KMS-11 (cell line): ENCODE results near the gene TMEM184A.

ENCODE experiments used
- H2AFZ ChIP-seq: fragments of 200-600 bp; sonication (generic); 2 replicates; pipeline ENCODE4 v1.6.1; 2016; ENCODE audit warnings: antibody characterized with exemption, mixed run types, low read depth
- H3K27ac ChIP-seq: fragments of 200-600 bp; sonication (generic); 2 replicates; pipeline ENCODE4 v1.6.1; 2016; ENCODE audit warnings: mild to moderate bottlenecking, mixed run types
- H3K27me3 ChIP-seq: fragments of 200-600 bp; sonication (generic); 2 replicates; pipeline ENCODE4 v1.6.1; 2017; ENCODE audit warnings: mild to moderate bottlenecking, low read depth, mixed run types, moderate library complexity; ENCODE audit not compliant: insufficient read depth
- H3K36me3 ChIP-seq: fragments of 200-600 bp; sonication (generic); 2 replicates; pipeline ENCODE4 v1.6.1; 2017; ENCODE audit warnings: mild to moderate bottlenecking, mixed run types; ENCODE audit not compliant: insufficient read depth
- H3K4me1 ChIP-seq: fragments of 200-600 bp; sonication (generic); 2 replicates; pipeline ENCODE4 v1.6.1; 2016; ENCODE audit warnings: mild to moderate bottlenecking, low read depth, mixed run types; ENCODE audit not compliant: poor library complexity, severe bottlenecking
- H3K4me2 ChIP-seq: fragments of 200-600 bp; sonication (generic); 2 replicates; pipeline ENCODE4 v1.7.0; 2016; ENCODE audit warnings: mild to moderate bottlenecking, mixed run types
- H3K4me3 ChIP-seq: fragments of 200-600 bp; sonication (generic); IDR thresholded peaks from 2 replicates; pipeline ENCODE4 v1.6.1; 2017; ENCODE audit warnings: low read depth, low read length, mixed read lengths; ENCODE audit not compliant: insufficient read depth
- H3K79me2 ChIP-seq: fragments of 200-600 bp; sonication (generic); 2 replicates; pipeline ENCODE4 v1.6.1; 2016; ENCODE audit warnings: low read depth, mixed run types; ENCODE audit not compliant: insufficient read depth
- H3K9ac ChIP-seq: fragments of 200-600 bp; sonication (generic); 2 replicates; pipeline ENCODE4 v1.6.1; 2016; ENCODE audit warnings: mild to moderate bottlenecking, mixed run types
- H4K20me1 ChIP-seq: fragments of 200-600 bp; sonication (generic); 2 replicates; pipeline ENCODE4 v1.6.1; 2016; ENCODE audit warnings: mild to moderate bottlenecking, mixed run types; ENCODE audit not compliant: insufficient read depth
- TF ChIP-seq, protein P1 (sequence below): fragments of 200-600 bp; sonication (generic); conservative IDR thresholded peaks from 2 replicates; pipeline ENCODE4 v1.6.1; 2017; ENCODE audit warnings: low read depth, mild to moderate bottlenecking, antibody characterized with exemption, low read length, moderate library complexity, mixed read lengths

The TMEM184A gene

GRCh38 chr7:1544178-1544895 is 11.7 kb downstream of the TMEM184A start:
- no peak overlapping the region for H3K27ac ChIP-seq
- H3K9ac ChIP-seq, result no peak overlapping the region
- TF ChIP-seq, protein P1, sequence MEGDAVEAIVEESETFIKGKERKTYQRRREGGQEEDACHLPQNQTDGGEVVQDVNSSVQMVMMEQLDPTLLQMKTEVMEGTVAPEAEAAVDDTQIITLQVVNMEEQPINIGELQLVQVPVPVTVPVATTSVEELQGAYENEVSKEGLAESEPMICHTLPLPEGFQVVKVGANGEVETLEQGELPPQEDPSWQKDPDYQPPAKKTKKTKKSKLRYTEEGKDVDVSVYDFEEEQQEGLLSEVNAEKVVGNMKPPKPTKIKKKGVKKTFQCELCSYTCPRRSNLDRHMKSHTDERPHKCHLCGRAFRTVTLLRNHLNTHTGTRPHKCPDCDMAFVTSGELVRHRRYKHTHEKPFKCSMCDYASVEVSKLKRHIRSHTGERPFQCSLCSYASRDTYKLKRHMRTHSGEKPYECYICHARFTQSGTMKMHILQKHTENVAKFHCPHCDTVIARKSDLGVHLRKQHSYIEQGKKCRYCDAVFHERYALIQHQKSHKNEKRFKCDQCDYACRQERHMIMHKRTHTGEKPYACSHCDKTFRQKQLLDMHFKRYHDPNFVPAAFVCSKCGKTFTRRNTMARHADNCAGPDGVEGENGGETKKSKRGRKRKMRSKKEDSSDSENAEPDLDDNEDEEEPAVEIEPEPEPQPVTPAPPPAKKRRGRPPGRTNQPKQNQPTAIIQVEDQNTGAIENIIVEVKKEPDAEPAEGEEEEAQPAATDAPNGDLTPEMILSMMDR, result no peak
- H3K4me1 ChIP-seq, result no peaks in the 10 kb centered on the region
- no peaks in the 10 kb centered on the region for H3K27me3 ChIP-seq
- H3K36me3 ChIP-seq, result no peaks in the 10 kb centered on the region
- H4K20me1 ChIP-seq, result no peaks in the 10 kb centered on the region
- H2AFZ ChIP-seq, result no peak overlapping the region
- no peak overlapping the region for H3K4me2 ChIP-seq
- no peaks in the 10 kb centered on the region for H3K79me2 ChIP-seq
- H3K4me3 ChIP-seq, result no peak overlapping the region

- H3K27me3 ChIP-seq, result no peaks in the 10 kb centered on the region
- TF ChIP-seq, protein P1, result no peak
- no peaks in the 10 kb centered on the region for H3K79me2 ChIP-seq
- no peak overlapping the region for H3K4me2 ChIP-seq
- H2AFZ ChIP-seq, result no peak overlapping the region
- H3K27ac ChIP-seq, result no peak overlapping the region
- H3K36me3 ChIP-seq, result no peaks in the 10 kb centered on the region
- no peak overlapping the region for H3K4me3 ChIP-seq
- no peaks in the 10 kb centered on the region for H3K4me1 ChIP-seq
- no peaks in the 10 kb centered on the region for H4K20me1 ChIP-seq
- no peak overlapping the region for H3K9ac ChIP-seq
These were observed 12.2 kb downstream of the TMEM184A start for GRCh38 chr7:1543826-1544177.

DNA sequence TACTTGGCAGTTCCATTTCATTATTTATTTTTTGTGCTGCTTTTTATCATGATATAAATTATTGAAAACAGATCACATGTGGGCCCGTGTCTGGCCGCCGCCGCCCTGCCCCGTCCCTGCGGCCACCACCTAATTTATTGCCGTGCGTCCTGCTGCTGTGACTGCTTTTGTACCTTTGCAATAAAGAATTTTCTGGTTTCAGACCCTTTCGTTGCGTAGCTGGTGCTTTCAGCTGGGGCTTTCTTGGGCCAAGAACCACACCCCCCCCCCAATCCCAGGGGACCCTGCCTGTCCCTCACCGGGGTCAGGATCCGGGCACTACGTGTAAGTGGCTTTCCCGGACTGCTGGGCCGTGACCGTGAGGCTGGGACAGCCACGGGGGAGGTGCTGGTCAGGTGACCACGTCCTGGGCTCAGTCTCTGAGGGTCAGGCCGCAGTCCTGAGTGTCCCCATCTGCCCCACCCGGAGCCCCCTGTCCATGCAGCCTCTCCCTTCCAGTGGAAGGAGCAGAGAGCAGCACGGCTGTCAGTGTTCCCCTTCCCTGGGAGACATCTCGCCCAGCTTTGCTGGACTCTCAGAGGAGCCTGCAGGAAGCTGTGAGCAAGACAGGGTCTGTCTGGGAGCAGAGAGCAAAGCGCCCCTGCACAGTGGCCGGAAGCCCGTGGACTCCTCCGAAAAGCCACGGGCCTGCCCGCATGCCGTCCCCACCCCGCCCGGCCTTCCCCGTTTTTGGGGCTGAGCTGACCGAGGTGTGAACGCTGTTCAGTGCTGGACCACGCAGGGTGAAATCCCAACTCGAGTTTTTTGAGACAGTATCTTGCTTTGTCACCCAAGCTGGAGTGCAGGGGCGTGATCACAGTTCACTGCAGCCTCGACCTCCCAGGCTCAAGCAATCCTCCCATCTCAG is 12.9 kb downstream of the TMEM184A start:
- no peak overlapping the region for H3K9ac ChIP-seq
- no peaks in the 10 kb centered on the region for H3K4me1 ChIP-seq
- H2AFZ ChIP-seq, result no peak overlapping the region
- TF ChIP-seq, protein P1, result no peak
- H3K27ac ChIP-seq, result no peak overlapping the region
- no peaks in the 10 kb centered on the region for H3K36me3 ChIP-seq
- H3K27me3 ChIP-seq, result no peaks in the 10 kb centered on the region
- no peaks in the 10 kb centered on the region for H4K20me1 ChIP-seq
- peaks cover 1% of the 10 kb centered on the region; the same call in 1 of the 2 replicates for H3K79me2 ChIP-seq
- H3K4me2 ChIP-seq, result no peak overlapping the region
- no peak overlapping the region for H3K4me3 ChIP-seq

- Histone ChIP-seq H2AFZ (no peak overlapping the region), H3K4me1 (no peaks in the 10 kb centered on the region), H3K79me2 (peaks cover 9% of the 10 kb centered on the region; the same call in 1 of the 2 replicates), H3K9ac (no peak overlapping the region), H3K4me3 (no peak overlapping the region), H3K27ac (no peak overlapping the region), H3K4me2 (no peak overlapping the region), H3K27me3 (no peaks in the 10 kb centered on the region), H4K20me1 (no peaks in the 10 kb centered on the region), H3K36me3 (no peaks in the 10 kb centered on the region)
- TF ChIP-seq, protein P1, result no peak
These were observed 13.7 kb downstream of the TMEM184A start for GRCh38 chr7:1542329-1542728.
